HepG2 (cell line): ENCODE data around the gene NDUFS7. TPM values are rescaled to one million over a fixed set of nuclear protein-coding genes. Genes with fewer than 3 reads are reported as not detected.
A peak's percentile ranks its signal among the peaks of the same experiment; 100 is the strongest.

Source experiments
- ATAC-seq: fragments of 200-7000 bp; cut with Tn5 transposase; 3 replicates; pipeline ENCODE4 v1.9.1; 2020; ENCODE audit warnings: mild to moderate bottlenecking, moderate library complexity
- BruUV-seq: library from RNA; stranded (reverse); fragments of 400-500 nt; replicated peaks from 2 replicates; lab custom pipeline; 2021; lab: Mats Ljungman, UMichigan
- CTCF ChIA-PET: fragments of 300-600 bp; formaldehyde crosslinking; extraction: SDS; loops from one replicate; lab custom pipeline; 2021; ENCODE audit warnings: low total read pairs, inconsistent platforms, low intra/inter-chr PET ratio; lab: Yijun Ruan, JAX
- POLR2A ChIA-PET: fragments of 350-600 bp; sonication (Branson Sonifier 250); formaldehyde crosslinking; loops from one replicate; lab custom pipeline; 2020; ENCODE audit warnings: antibody characterized with exemption, inconsistent platforms; lab: Yijun Ruan, JAX
- DNase-seq: peaks from one replicate; pipeline ENCODE4 v3.0.0-alpha.2; 2015; ENCODE audit warnings: low spot score
- FAIRE-seq: peaks from 3 replicates; lab custom pipeline; 2011; peaks lifted over from hg19 to GRCh38; lab: Jason Lieb, UNC
- H2AFZ ChIP-seq: one replicate; pipeline ENCODE4 v1.6.1; 2011; ENCODE audit warnings: low read length, inconsistent platforms
- H3K27ac ChIP-seq: fragments of 300-600 bp; 3 replicates; pipeline ENCODE4 v1.8.0; 2011; ENCODE audit warnings: mixed run types, mild to moderate bottlenecking, mixed read lengths, low read length, inconsistent platforms; ENCODE audit not compliant: insufficient read depth; ENCODE audit errors: extremely low read length
- H3K27me3 ChIP-seq, 2 experiments: fragments of 200-600 bp in 1 of 2; 2 replicates in 1 of 2; 3 replicates in 1 of 2; pipeline versions ENCODE4 v1.6.0 to v1.8.0; 2011; ENCODE audit warnings: low read length in 2 of 2, mild to moderate bottlenecking in 2 of 2, moderate library complexity in 2 of 2, inconsistent platforms in 1 of 2; ENCODE audit not compliant: insufficient read depth in 2 of 2, control insufficient read depth in 1 of 2
- H3K36me3 ChIP-seq, 2 experiments: fragments of 200-600 bp in 1 of 2; replicated peaks in 1 of 2; 2 replicates in 1 of 2; 3 replicates in 1 of 2; pipeline versions ENCODE4 v1.5.1 to v1.8.0; 2011; ENCODE audit warnings: low read length in 2 of 2, inconsistent platforms in 1 of 2; ENCODE audit not compliant: insufficient read depth in 2 of 2, control insufficient read depth in 1 of 2
- H3K4me1 ChIP-seq: 2 replicates; pipeline ENCODE4 v1.5.1; 2012; ENCODE audit warnings: low read length, inconsistent platforms; ENCODE audit not compliant: insufficient read depth
- H3K4me2 ChIP-seq: 2 replicates; pipeline ENCODE4 v1.6.0; 2011; ENCODE audit warnings: low read depth, low read length, inconsistent platforms
- H3K4me3 ChIP-seq, 3 experiments: fragments of 200-600 bp in 1 of 3; sonication (generic), shearing (Covaris generic) in 1 of 3; replicated peaks in 1 of 3; 2 replicates each; pipeline ENCODE4 v1.5.1; 2011 to 2016; ENCODE audit warnings: low read length in 3 of 3, inconsistent platforms in 2 of 3, low read depth in 2 of 3, mild to moderate bottlenecking in 2 of 3, control low read depth in 1 of 3, mixed read lengths in 1 of 3; ENCODE audit not compliant: insufficient read depth in 1 of 3
- H3K79me2 ChIP-seq: one replicate; pipeline ENCODE4 v1.6.1; 2011; ENCODE audit warnings: low read length, inconsistent platforms; ENCODE audit not compliant: insufficient read depth
- H3K9ac ChIP-seq: 2 replicates; pipeline ENCODE4 v1.6.0; 2011; ENCODE audit warnings: mild to moderate bottlenecking, low read depth, low read length, inconsistent platforms; ENCODE audit not compliant: insufficient read depth
- H3K9me3 ChIP-seq: 2 replicates; pipeline ENCODE4 v1.5.1; 2012; ENCODE audit warnings: mild to moderate bottlenecking, low read length
- H4K20me1 ChIP-seq: 2 replicates; pipeline ENCODE4 v1.6.0; 2011; ENCODE audit warnings: inconsistent platforms, mild to moderate bottlenecking, low read length, moderate library complexity; ENCODE audit not compliant: insufficient read depth
- HNRNPL ChIP-seq: fragments of 200-400 bp; formaldehyde crosslinking; IDR thresholded peaks from 2 replicates; pipeline ENCODE4 v1.6.1; 2017; ENCODE audit warnings: mild to moderate bottlenecking, low read depth, low read length
- IKZF1 ChIP-seq: fragments of 450-650 bp; IDR thresholded peaks from 2 replicates; pipeline ENCODE4 v1.7.1; 2016
- LCORL ChIP-seq, 2 experiments: fragments of 450-650 bp in 1 of 2; sonication (generic) in 1 of 2; formaldehyde crosslinking in 1 of 2; IDR thresholded peaks; 2 replicates each; pipeline versions ENCODE4 v1.5.0 to v1.6.1; 2017 to 2020; ENCODE audit warnings: antibody characterized with exemption in 1 of 2, missing genetic modification reagents in 1 of 2
- MED1 ChIP-seq: sonication (generic); formaldehyde crosslinking; IDR thresholded peaks from 2 replicates; pipeline ENCODE4 v1.4.0; 2020; ENCODE audit warnings: missing genetic modification reagents
- SP4 ChIP-seq: sonication (generic); formaldehyde crosslinking; IDR thresholded peaks from 2 replicates; pipeline ENCODE4 v1.8.1; 2023; ENCODE audit warnings: mild to moderate bottlenecking, missing genetic modification reagents
- XRCC5 ChIP-seq: fragments of 200-400 bp; formaldehyde crosslinking; optimal IDR thresholded peaks from 2 replicates; pipeline ENCODE3; 2017; ENCODE audit warnings: mild to moderate bottlenecking, low read length
- ZMYM2 ChIP-seq: sonication (generic); formaldehyde crosslinking; IDR thresholded peaks from 2 replicates; pipeline ENCODE4 v1.8.0; 2022; ENCODE audit warnings: mild to moderate bottlenecking, missing genetic modification reagents
- ZNF136 ChIP-seq: sonication (generic); formaldehyde crosslinking; IDR thresholded peaks from 2 replicates; pipeline ENCODE4 v1.8.1; 2022; ENCODE audit warnings: low read depth, mild to moderate bottlenecking, moderate library complexity, missing genetic modification reagents
- ZNF350 ChIP-seq: sonication (generic); formaldehyde crosslinking; IDR thresholded peaks from 2 replicates; pipeline ENCODE4 v1.4.0; 2020; ENCODE audit warnings: mild to moderate bottlenecking, low read depth, missing genetic modification reagents, borderline replicate concordance
- ZNF841 ChIP-seq: sonication (generic); formaldehyde crosslinking; IDR thresholded peaks from 2 replicates; pipeline ENCODE4 v1.8.1; 2023; ENCODE audit warnings: missing genetic modification reagents, borderline replicate concordance
- WGBS: methylation state at CpG from one replicate; pipeline ENCODE4 v1.1.6; 2017; ENCODE audit warnings: low lambda C conversion rate; 5-methylcytosine and 5-hydroxymethylcytosine counted together
- in situ Hi-C: cut with HindIII; loops from 2 replicates; pipeline ENCODE4 v1.10.0; 2017; ENCODE audit warnings: low pct_unique_long_range_greater_than_20kb; ENCODE audit not compliant: extremely low pct_ligation_motif_present
- intact Hi-C: fragments of 100-400 bp; cut with micrococcal nuclease; formaldehyde crosslinking; loops from one replicate; pipeline ENCODE4 v1.10.0; 2022; ENCODE audit not compliant: unreplicated experiment
- polyA plus RNA-seq, 8 experiments: library from polyadenylated mRNA; depleted of rRNA in 3 of 8; stranded (reverse) in 7 of 8; unstranded in 1 of 8; fragments of >200 nt; fragmentation: Illumina TruSeq in 4 of 8; extraction: Trizol in 4 of 8; gene quantifications; 2 replicates each; pipeline versions ENCODE4 v1.2.1 to v1.2.3, GENCODE V29; 2011 to 2016; ENCODE audit warnings: low read depth in 4 of 8, missing spikeins in 1 of 8, mixed read lengths in 1 of 8; ENCODE audit not compliant: insufficient read depth in 1 of 8
- total RNA-seq, 5 experiments: library from RNA; depleted of rRNA; stranded (reverse); fragments of >200 nt; fragmentation: Illumina TruSeq; extraction: Trizol; gene quantifications; 2 replicates each; pipeline ENCODE4 v1.2.3, GENCODE V29; 2016; ENCODE audit warnings: low read depth in 1 of 5
- TF ChIP-seq, protein P1 (sequence below): sonication (generic); formaldehyde crosslinking; IDR thresholded peaks from 2 replicates; pipeline ENCODE4 v1.8.0; 2022; ENCODE audit warnings: mild to moderate bottlenecking, missing genetic modification reagents, moderate library complexity
- TF ChIP-seq, protein P2 (sequence below): sonication (generic); formaldehyde crosslinking; IDR thresholded peaks from 2 replicates; pipeline ENCODE4 v1.9.0; 2022; ENCODE audit warnings: missing genetic modification reagents, mild to moderate bottlenecking, borderline replicate concordance
- TF ChIP-seq, protein P3 (sequence below): IDR thresholded peaks from 2 replicates; pipeline ENCODE4 v1.6.1; 2016; ENCODE audit warnings: mild to moderate bottlenecking
- TF ChIP-seq, protein P4 (sequence below): IDR thresholded peaks from 2 replicates; pipeline ENCODE4 v1.6.1; 2012; ENCODE audit warnings: inconsistent platforms
- TF ChIP-seq, protein P5 (sequence below): sonication (generic); formaldehyde crosslinking; IDR thresholded peaks from 2 replicates; pipeline ENCODE4 v1.8.0; 2022; ENCODE audit warnings: low read depth, missing genetic modification reagents
- TF ChIP-seq, protein P6 (sequence below): sonication (generic); formaldehyde crosslinking; IDR thresholded peaks from 2 replicates; pipeline ENCODE4 v1.8.0; 2022; ENCODE audit warnings: missing genetic modification reagents, mild to moderate bottlenecking, inconsistent platforms, borderline replicate concordance

The NDUFS7 gene
- total and polyA plus RNA-seq, 2 of the 13 experiments (the other 11 are each of a cell fraction or from before 2014, with no cell fraction given), result 34.3 to 66.9 TPM

DNA sequence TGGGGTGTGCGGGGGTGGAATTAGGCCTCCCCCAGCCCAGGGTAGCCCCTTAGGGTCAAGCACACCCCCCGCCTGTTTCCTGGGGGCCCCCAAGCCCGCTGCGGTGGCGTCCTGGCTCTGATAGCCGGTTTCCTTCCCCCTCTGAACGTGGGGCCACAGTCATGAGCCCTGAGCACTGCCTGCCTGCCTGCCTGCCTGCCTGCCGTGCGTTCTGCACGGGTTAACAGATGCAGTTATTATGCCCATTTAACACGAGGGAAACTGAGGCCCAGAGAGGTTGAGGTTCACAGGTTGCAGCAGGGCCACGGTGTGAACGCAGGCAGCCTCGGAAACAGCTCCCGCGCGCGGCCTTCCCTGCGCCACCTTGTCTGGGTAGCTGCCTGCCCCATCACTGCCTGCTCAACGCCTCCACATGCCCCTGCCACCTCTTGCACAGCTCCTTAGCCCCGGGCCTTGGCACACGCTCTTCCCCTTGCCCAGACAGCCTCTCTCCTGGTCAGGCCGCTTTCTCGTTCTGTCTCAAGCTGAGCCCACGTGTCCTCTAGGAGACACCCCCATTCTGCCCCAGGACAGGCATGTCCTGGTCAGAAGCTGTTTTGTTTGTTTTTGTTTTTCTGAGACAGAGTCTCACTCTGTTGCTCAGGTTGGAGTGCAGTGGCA is 18.8 kb downstream of the NDUFS7 start:
- intact Hi-C loops, result no loop called here
- Histone ChIP-seq H4K20me1 (no peaks in the 10 kb centered on the region), H3K27ac (no peak overlapping the region), H3K27me3 (no peaks in the 10 kb centered on the region; a peak in 1 of 5 replicates), H3K9me3 (no peaks in the 10 kb centered on the region), H3K36me3 (0 out of 5 replicates have a peak, but pooled peaks cover 0 to 2% of the 10 kb centered on the region in 2 experiments), H3K4me2 (peak overlapping the region; percentile 98), H3K79me2 (no peaks in the 10 kb centered on the region), H3K4me1 (peaks cover 52% of the 10 kb centered on the region), H2AFZ (no peak overlapping the region), H3K9ac (peak overlapping the region; percentile 67), H3K4me3 (peak overlapping the region; percentile 46 to 91 (median 78))
- ATAC-seq (no peak), FAIRE-seq (no peak), DNase-seq (no peak)
- no TSS peak for BruUV-seq
- ChIA-PET CTCF (no interaction called here), POLR2A (interaction anchor here (0.9 to 2.1 kb wide), 7 partner anchors 11 to 133 kb away, joined by 3 to 16 read pairs (median 5); partner anchors contain the start of genes CIRBP and EFNA2)
- 14% methylated on average over 17 of the region's 25 CpGs for WGBS
- in situ Hi-C loops, result no loop called here
- TF ChIP-seq, protein P1, sequence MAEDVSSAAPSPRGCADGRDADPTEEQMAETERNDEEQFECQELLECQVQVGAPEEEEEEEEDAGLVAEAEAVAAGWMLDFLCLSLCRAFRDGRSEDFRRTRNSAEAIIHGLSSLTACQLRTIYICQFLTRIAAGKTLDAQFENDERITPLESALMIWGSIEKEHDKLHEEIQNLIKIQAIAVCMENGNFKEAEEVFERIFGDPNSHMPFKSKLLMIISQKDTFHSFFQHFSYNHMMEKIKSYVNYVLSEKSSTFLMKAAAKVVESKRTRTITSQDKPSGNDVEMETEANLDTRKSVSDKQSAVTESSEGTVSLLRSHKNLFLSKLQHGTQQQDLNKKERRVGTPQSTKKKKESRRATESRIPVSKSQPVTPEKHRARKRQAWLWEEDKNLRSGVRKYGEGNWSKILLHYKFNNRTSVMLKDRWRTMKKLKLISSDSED (CRISPR knock-in tag), result 0 out of 2 replicates have a peak, but pooled peaks have one; percentile 44
- TF ChIP-seq HNRNPL (0 out of 2 replicates have a peak, but pooled peaks have one; percentile 50), IKZF1 (no peak), LCORL (IDR thresholded peaks at IDR 0.05) (no peak), LCORL (CRISPR knock-in tag; IDR thresholded peaks at IDR 0.05) (0 out of 2 replicates have a peak, but pooled peaks have one; percentile 1), ZMYM2 (CRISPR knock-in tag) (no peak), ZNF841 (CRISPR knock-in tag) (no peak), ZNF136 (CRISPR knock-in tag) (no peak), MED1 (CRISPR knock-in tag) (no peak), SP4 (CRISPR knock-in tag) (no peak), XRCC5 (peak; percentile 36), ZNF350 (CRISPR knock-in tag) (peak; percentile 17; the same call in 1 of the 2 replicates)
- TF ChIP-seq, protein P2, sequence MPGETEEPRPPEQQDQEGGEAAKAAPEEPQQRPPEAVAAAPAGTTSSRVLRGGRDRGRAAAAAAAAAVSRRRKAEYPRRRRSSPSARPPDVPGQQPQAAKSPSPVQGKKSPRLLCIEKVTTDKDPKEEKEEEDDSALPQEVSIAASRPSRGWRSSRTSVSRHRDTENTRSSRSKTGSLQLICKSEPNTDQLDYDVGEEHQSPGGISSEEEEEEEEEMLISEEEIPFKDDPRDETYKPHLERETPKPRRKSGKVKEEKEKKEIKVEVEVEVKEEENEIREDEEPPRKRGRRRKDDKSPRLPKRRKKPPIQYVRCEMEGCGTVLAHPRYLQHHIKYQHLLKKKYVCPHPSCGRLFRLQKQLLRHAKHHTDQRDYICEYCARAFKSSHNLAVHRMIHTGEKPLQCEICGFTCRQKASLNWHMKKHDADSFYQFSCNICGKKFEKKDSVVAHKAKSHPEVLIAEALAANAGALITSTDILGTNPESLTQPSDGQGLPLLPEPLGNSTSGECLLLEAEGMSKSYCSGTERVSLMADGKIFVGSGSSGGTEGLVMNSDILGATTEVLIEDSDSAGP (CRISPR knock-in tag), result peak; percentile 15; the same call in 1 of the 2 replicates
- TF ChIP-seq, protein P3, sequence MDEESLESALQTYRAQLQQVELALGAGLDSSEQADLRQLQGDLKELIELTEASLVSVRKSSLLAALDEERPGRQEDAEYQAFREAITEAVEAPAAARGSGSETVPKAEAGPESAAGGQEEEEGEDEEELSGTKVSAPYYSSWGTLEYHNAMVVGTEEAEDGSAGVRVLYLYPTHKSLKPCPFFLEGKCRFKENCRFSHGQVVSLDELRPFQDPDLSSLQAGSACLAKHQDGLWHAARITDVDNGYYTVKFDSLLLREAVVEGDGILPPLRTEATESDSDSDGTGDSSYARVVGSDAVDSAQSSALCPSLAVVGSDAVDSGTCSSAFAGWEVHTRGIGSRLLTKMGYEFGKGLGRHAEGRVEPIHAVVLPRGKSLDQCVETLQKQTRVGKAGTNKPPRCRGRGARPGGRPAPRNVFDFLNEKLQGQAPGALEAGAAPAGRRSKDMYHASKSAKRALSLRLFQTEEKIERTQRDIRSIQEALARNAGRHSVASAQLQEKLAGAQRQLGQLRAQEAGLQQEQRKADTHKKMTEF, result no peak
- TF ChIP-seq, protein P4, sequence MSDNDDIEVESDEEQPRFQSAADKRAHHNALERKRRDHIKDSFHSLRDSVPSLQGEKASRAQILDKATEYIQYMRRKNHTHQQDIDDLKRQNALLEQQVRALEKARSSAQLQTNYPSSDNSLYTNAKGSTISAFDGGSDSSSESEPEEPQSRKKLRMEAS, result peak; percentile 40; the same call in 1 of the 2 replicates
- TF ChIP-seq, protein P5, sequence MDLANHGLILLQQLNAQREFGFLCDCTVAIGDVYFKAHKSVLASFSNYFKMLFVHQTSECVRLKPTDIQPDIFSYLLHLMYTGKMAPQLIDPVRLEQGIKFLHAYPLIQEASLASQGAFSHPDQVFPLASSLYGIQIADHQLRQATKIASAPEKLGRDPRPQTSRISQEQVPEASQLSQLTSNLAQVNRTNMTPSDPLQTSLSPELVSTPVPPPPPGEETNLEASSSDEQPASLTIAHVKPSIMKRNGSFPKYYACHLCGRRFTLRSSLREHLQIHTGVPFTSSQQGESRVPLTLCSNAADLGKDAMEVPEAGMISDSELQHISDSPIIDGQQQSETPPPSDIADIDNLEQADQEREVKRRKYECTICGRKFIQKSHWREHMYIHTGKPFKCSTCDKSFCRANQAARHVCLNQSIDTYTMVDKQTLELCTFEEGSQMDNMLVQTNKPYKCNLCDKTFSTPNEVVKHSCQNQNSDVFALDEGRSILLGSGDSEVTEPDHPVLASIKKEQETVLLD, result 0 out of 2 replicates have a peak, but pooled peaks have one; percentile 31
- TF ChIP-seq, protein P6, sequence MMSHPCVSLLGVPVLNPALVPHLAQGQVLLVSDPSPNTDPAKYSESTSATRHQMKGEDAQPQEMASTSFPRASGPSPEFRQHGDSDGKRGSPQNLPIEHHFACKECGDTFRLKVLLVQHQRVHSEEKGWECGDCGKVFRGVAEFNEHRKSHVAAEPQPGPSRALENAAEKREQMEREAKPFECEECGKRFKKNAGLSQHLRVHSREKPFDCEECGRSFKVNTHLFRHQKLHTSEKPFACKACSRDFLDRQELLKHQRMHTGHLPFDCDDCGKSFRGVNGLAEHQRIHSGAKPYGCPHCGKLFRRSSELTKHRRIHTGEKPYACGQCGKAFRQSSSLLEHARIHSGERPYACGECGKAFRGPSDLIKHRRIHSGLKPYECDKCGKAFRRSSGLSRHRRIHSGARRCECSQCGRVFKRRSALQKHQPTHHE (CRISPR knock-in tag), result no peak
